Mucosa of stomach (tissue), 1 donor: ENCODE data around the gene RAMP3.
A peak's percentile ranks its signal among the peaks of the same experiment; 100 is the strongest.
"Not testable (repeated sequence)": the region's sequence is repeated elsewhere in the genome, so short reads cannot be mapped to it uniquely, and the experiment has no call there.

ENCODE experiments used
- H3K27me3 ChIP-seq: one replicate; pipeline ENCODE4 v1.7.0; 2013; ENCODE audit warnings: mild to moderate bottlenecking, low read length; ENCODE audit not compliant: control insufficient read depth, insufficient read depth
- H3K36me3 ChIP-seq: one replicate; pipeline ENCODE4 v1.7.0; 2013; ENCODE audit warnings: low read length; ENCODE audit not compliant: control insufficient read depth, insufficient read depth
- H3K4me1 ChIP-seq: one replicate; pipeline ENCODE4 v1.7.0; 2013; ENCODE audit warnings: mild to moderate bottlenecking, low read length; ENCODE audit not compliant: control insufficient read depth, insufficient read depth
- H3K4me3 ChIP-seq: one replicate; pipeline ENCODE4 v1.7.0; 2013; ENCODE audit warnings: low read length
- H3K9ac ChIP-seq: one replicate; pipeline ENCODE4 v1.7.0; 2013; ENCODE audit warnings: mild to moderate bottlenecking, low read length, moderate library complexity
- H3K9me3 ChIP-seq: one replicate; pipeline ENCODE4 v1.7.0; 2013; ENCODE audit warnings: mild to moderate bottlenecking, low read length, moderate library complexity; ENCODE audit not compliant: control insufficient read depth
- donor health status: Pancreatic carcinoma.

Gene RAMP3, protein sequence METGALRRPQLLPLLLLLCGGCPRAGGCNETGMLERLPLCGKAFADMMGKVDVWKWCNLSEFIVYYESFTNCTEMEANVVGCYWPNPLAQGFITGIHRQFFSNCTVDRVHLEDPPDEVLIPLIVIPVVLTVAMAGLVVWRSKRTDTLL

GRCh38 chr7:45157653-45158401 is at the start of gene RAMP3:
Gene RAMP3, plus strand, starts transcription at chr7:45157791. Its CDS starts 38 bp downstream, at chr7:45157829.
- Histone ChIP-seq H3K4me3 (no peak within 1 kb of the TSS), H3K36me3 (no peaks in the 10 kb centered on the region), H3K4me1 (no peaks in the 10 kb centered on the region), H3K27me3 (peaks cover 15% of the 10 kb centered on the region), H3K9me3 (no peaks in the 10 kb centered on the region), H3K9ac (no peak within 1 kb of the TSS)

GRCh38 chr7:45108863-45109262 is 48.7 kb upstream of the RAMP3 start:
- H3K4me3 ChIP-seq: no peak overlapping the region
- H3K36me3 ChIP-seq: peaks cover 18% of the 10 kb centered on the region
- H3K9me3 ChIP-seq: no peaks in the 10 kb centered on the region
- H3K27me3 ChIP-seq: no peaks in the 10 kb centered on the region
- H3K4me1 ChIP-seq: peaks cover 25% of the 10 kb centered on the region
- H3K9ac ChIP-seq: no peak overlapping the region

DNA sequence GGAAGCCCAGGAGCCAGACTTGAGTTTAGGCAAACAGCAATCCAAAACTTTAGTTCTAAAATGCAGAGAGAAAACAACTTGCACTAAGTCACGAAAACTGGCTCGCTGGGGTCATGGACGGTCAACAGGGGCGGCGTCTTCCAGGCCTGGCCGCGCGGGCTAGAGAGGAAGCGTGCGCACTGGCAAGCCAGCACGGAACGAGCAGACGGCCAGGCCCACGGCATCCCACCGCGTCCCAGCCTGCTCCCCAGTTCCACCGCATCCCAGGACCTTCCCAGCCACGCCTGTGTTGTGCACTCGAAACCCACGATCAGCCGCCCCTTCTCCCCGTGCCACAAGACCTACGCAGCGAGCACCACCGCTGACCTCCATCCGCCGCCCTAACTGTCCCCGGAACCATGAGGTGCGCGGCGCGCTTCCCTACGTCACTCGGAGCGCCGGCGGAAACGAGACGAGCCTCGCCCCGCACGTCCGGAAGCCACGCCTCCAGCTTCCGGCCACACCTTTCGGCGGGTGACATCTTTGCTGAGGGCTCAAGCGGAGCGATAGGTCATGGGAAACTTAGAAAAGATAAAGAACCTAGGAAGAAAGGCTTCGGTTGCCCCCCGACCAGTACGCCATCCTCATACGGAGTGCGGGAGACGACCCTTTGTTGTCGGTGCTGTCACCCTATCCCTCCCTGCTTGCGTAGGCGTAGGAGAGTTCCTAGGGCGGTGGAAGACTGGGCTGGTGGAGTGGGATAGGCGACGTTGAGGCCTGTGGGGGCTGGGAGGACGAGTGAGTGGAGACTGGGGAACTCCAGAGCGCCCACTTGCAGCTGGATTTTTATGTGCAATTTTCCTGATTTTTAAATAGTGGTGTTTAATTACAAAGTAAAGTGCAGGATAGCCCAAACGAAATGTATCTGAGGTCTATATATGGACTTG is 46.0 kb upstream of the RAMP3 start, which contains the start of gene TBRG4:
TBRG4 (minus strand) TSS at position 400 of the 926 bp plus-strand sequence. CDS start 2,460 bp downstream, outside the sequence.
- H3K9me3 ChIP-seq: no peaks in the 10 kb centered on the region
- peak within 1 kb of the TSS; percentile 89 for H3K9ac ChIP-seq
- H3K4me3 ChIP-seq: peak within 1 kb of the TSS; percentile 85
- H3K27me3 ChIP-seq: no peaks in the 10 kb centered on the region
- peaks cover 25% of the 10 kb centered on the region for H3K4me1 ChIP-seq
- peaks cover 5% of the 10 kb centered on the region for H3K36me3 ChIP-seq

- no peaks in the 10 kb centered on the region for H3K27me3 ChIP-seq
- peaks cover 25% of the 10 kb centered on the region for H3K4me1 ChIP-seq
- no peak overlapping the region for H3K4me3 ChIP-seq
- no peaks in the 10 kb centered on the region for H3K9me3 ChIP-seq
- peak overlapping the region; percentile 89 for H3K9ac ChIP-seq
- H3K36me3 ChIP-seq: peaks cover 5% of the 10 kb centered on the region
Observed at GRCh38 chr7:45112648-45113047, 44.9 kb upstream of the RAMP3 start.

- H3K4me3 ChIP-seq, H3K36me3 ChIP-seq, H3K27me3 ChIP-seq, H3K9me3 ChIP-seq, H3K9ac ChIP-seq: not testable (repeated sequence)
- peaks cover 14% of the 10 kb centered on the region for H3K4me1 ChIP-seq
Observed at GRCh38 chr7:45114257-45114656, 43.3 kb upstream of the RAMP3 start.

GRCh38 chr7:45114926-45115325 is 42.7 kb upstream of the RAMP3 start:
- no peak overlapping the region for H3K9ac ChIP-seq
- H3K4me3 ChIP-seq: no peak overlapping the region
- no peaks in the 10 kb centered on the region for H3K9me3 ChIP-seq
- H3K4me1 ChIP-seq: peaks cover 13% of the 10 kb centered on the region
- no peaks in the 10 kb centered on the region for H3K36me3 ChIP-seq
- H3K27me3 ChIP-seq: no peaks in the 10 kb centered on the region

DNA sequence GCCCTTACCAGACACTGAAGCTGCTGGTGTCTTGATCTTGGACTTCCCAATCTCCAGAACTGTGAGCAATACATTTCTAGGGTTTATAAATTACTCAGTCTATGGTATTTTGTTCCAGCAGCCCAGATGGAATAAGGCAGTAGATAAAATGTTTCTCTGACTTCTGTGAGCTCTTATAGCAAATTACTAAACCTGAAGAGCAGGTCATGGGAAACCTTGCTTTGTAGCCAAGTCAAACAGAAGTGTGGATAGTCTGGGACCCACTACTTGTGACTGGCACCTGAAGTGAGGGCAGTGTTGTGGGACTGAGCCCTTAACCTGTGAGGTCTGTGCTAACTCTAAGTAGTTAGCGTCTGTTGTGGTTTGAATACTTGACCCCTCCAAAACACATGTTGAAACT is 41.5 kb upstream of the RAMP3 start:
- no peaks in the 10 kb centered on the region for H3K36me3 ChIP-seq
- no peak overlapping the region for H3K9ac ChIP-seq
- no peaks in the 10 kb centered on the region for H3K27me3 ChIP-seq
- H3K9me3 ChIP-seq: no peaks in the 10 kb centered on the region
- peaks cover 6% of the 10 kb centered on the region for H3K4me1 ChIP-seq
- H3K4me3 ChIP-seq: no peak overlapping the region

GRCh38 chr7:45117582-45117981 is 40.0 kb upstream of the RAMP3 start:
- Histone ChIP-seq H3K4me1 (no peaks in the 10 kb centered on the region), H3K9ac (no peak overlapping the region), H3K27me3 (no peaks in the 10 kb centered on the region), H3K4me3 (no peak overlapping the region), H3K9me3 (no peaks in the 10 kb centered on the region), H3K36me3 (no peaks in the 10 kb centered on the region)

DNA sequence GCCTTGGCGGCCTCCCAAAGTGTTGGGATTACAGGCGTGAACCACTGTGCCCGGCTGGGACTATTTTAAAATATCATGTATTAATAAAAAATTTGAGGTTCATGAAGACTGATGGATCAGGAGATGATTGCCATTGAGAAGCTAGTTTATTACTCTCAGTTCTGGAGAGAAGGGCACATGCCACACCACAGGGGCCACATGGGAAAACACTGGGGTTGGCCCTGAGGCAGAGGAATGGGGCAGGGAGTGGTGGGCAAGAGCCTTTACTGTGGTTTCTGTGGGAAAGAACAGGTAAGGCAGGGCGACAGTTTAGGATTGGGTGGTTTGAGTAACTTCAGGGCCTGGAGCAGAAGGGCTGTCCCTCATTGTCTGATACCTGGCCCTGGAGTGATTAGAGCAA is 39.3 kb upstream of the RAMP3 start:
- Histone ChIP-seq H3K36me3 (no peaks in the 10 kb centered on the region), H3K4me3 (no peak overlapping the region), H3K4me1 (no peaks in the 10 kb centered on the region), H3K27me3 (no peaks in the 10 kb centered on the region), H3K9me3 (no peaks in the 10 kb centered on the region), H3K9ac (no peak overlapping the region)

DNA sequence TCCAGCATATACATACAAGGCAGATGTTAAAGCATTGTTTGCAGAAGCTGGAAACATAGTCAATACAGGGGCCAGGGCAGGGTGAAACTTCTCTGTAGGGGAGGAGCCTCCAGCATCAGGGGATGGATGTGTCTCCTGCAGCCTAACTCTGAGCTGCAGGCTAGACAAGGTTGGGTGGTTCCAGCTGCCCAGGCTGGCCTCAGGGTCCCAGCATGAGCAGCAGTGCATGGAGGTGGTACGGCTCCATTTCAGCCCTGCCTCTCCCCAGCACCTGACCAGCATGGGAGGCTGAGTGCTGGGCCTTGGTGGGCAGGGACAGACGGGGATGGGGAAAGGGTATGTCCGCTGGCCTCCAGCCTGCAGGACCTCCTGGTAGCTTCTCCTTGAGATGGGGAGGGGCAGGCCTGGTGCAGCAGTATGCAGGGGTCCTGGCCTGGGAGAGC is 38.7 kb upstream of the RAMP3 start:
- H3K36me3 ChIP-seq: no peaks in the 10 kb centered on the region
- no peak overlapping the region for H3K4me3 ChIP-seq
- H3K9me3 ChIP-seq: no peaks in the 10 kb centered on the region
- H3K27me3 ChIP-seq: no peaks in the 10 kb centered on the region
- H3K4me1 ChIP-seq: no peaks in the 10 kb centered on the region
- no peak overlapping the region for H3K9ac ChIP-seq

GRCh38 chr7:45119550-45119949 is 38.0 kb upstream of the RAMP3 start:
- no peaks in the 10 kb centered on the region for H3K4me1 ChIP-seq
- H3K9me3 ChIP-seq: no peaks in the 10 kb centered on the region
- H3K27me3 ChIP-seq: no peaks in the 10 kb centered on the region
- no peak overlapping the region for H3K4me3 ChIP-seq
- no peaks in the 10 kb centered on the region for H3K36me3 ChIP-seq
- H3K9ac ChIP-seq: no peak overlapping the region
